ENCODE measurements around the gene CCDC39.

DNA sequence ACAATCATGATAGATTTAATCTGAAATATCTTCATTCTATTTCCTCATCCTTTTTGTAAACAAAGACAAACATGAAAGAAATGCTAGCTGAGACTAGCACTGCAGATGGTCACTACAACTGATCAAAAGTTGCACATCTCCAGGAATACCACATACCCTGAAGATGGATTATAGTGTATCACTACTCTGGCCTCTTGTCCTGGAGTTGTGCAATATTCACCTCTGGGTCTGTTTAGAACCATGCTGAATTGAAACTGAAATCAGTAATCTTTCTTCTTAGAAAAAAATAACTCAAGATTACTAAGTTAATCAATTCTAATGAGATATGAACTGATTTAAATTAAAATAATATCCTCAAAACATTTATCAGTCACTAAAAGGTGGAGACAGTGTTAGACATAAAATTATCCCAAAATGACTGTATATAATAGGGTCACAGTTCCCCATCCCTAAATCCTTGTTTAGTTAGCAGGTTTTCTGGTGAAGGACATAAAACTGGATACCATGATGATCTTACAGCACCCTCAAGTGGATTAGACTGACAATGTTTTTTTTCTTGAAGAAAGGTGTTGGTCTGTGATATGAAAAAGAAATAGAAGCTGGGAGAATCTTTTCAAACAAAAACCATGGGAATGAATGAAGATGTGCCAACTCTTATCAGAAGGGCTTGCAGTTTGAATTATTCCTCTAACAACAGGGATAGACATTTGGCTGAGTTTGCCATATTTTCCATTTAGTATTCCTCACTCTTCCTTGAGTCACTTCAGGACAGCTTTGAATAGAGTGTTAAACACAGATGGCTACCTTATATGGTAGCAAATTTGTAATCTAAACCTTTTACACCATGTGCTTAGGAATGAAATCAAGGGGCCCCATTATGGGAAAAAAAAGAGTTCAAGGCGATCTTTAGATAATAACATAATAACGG, 84.4 kb downstream of the CCDC39 start:
- TF ChIP-seq, protein P1, sequence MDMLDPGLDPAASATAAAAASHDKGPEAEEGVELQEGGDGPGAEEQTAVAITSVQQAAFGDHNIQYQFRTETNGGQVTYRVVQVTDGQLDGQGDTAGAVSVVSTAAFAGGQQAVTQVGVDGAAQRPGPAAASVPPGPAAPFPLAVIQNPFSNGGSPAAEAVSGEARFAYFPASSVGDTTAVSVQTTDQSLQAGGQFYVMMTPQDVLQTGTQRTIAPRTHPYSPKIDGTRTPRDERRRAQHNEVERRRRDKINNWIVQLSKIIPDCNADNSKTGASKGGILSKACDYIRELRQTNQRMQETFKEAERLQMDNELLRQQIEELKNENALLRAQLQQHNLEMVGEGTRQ (IDR thresholded peaks at IDR 0.05; ENCODE audit: low read length), result no peak
- TF ChIP-seq, protein P2, sequence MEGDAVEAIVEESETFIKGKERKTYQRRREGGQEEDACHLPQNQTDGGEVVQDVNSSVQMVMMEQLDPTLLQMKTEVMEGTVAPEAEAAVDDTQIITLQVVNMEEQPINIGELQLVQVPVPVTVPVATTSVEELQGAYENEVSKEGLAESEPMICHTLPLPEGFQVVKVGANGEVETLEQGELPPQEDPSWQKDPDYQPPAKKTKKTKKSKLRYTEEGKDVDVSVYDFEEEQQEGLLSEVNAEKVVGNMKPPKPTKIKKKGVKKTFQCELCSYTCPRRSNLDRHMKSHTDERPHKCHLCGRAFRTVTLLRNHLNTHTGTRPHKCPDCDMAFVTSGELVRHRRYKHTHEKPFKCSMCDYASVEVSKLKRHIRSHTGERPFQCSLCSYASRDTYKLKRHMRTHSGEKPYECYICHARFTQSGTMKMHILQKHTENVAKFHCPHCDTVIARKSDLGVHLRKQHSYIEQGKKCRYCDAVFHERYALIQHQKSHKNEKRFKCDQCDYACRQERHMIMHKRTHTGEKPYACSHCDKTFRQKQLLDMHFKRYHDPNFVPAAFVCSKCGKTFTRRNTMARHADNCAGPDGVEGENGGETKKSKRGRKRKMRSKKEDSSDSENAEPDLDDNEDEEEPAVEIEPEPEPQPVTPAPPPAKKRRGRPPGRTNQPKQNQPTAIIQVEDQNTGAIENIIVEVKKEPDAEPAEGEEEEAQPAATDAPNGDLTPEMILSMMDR (IDR thresholded peaks at IDR 0.05; ENCODE audit: control extremely low read depth in 1 of 3, insufficient read depth in 1 of 3, low read depth in 1 of 3, low read length in 3 of 3), result peak in 2 of 3 experiments; percentile 40 to 44; a peak in 2 of 4 replicates
- TF ChIP-seq, protein P3, sequence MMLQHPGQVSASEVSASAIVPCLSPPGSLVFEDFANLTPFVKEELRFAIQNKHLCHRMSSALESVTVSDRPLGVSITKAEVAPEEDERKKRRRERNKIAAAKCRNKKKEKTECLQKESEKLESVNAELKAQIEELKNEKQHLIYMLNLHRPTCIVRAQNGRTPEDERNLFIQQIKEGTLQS (IDR thresholded peaks at IDR 0.05; ENCODE audit: insufficient read depth, low read depth, low read length), result no peak
